GM12872 (cell line): ENCODE data around the gene FKBP15.

Source experiments
- TF ChIP-seq, protein P1 (sequence below): IDR thresholded peaks from 3 replicates; pipeline ENCODE4 v1.5.1; 2011; ENCODE audit warnings: low read depth, mild to moderate bottlenecking, low read length, moderate library complexity; ENCODE audit not compliant: insufficient read depth

Gene FKBP15

DNA sequence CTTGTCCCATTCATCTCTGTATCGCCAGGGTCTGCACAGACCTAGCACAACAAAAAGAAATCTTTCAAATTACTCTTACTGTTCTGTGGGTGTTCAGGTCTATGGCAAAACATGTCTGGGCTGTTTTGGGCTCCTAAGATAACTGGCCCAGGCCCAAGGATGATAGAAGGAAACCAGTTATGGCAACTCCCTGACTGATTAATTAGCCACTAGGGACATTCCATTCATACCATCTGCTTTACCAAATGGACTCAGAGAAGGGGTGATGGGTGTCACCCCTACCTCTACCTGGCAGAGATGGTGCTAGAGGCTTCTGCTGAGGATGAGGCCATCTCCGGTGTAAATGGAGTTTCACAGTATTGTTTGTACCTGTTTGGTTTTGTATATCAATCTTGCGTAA is 68.4 kb downstream of the FKBP15 start:
- TF ChIP-seq, protein P1, sequence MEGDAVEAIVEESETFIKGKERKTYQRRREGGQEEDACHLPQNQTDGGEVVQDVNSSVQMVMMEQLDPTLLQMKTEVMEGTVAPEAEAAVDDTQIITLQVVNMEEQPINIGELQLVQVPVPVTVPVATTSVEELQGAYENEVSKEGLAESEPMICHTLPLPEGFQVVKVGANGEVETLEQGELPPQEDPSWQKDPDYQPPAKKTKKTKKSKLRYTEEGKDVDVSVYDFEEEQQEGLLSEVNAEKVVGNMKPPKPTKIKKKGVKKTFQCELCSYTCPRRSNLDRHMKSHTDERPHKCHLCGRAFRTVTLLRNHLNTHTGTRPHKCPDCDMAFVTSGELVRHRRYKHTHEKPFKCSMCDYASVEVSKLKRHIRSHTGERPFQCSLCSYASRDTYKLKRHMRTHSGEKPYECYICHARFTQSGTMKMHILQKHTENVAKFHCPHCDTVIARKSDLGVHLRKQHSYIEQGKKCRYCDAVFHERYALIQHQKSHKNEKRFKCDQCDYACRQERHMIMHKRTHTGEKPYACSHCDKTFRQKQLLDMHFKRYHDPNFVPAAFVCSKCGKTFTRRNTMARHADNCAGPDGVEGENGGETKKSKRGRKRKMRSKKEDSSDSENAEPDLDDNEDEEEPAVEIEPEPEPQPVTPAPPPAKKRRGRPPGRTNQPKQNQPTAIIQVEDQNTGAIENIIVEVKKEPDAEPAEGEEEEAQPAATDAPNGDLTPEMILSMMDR, result peak; percentile 32; the same call in 2 of the 3 replicates

DNA sequence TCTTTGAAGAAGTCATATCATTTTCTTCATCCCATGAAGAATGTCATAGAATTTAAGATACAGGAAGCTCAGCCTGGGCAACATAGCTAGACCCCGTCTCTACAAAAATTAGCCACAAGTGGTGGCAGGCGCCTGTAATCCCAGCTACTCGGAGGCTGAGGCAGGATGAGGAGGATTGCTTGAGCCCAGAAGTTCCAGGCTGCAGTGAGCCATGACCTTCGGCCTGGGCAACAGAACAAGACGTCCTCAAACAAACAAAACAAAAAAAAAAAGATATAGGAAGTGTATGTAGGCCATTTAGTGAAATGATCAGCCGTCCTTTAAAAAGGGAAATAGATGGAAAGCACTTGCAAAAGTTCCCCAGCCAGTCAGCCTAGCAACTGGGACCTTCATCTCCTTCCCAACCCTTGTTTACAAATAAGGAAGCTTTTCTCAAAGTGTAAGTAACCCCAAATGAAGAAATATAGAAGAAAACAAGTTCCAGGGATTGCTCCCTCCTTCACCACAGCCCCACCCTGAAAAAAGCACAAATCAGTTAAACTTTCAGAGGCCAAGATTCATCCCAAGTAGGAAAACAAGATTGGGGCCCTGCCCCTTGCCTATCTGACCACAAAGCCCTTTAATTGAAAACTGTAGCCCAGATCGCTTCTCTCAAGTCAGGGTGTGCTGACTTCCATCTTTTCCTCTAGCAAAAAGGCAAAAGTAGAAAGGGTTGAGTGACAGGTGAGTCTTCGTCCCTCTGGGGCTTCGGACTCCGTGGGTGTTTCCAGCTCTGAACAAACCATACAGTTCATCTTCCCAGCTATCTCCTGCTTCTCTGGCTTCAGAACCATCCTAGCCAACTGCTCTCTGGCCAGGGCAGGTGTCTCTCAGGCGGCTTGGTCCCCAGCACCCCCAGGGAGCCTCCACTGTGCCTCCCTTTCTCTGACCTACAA is 69.1 kb downstream of the FKBP15 start:
- TF ChIP-seq, protein P1, result no peak

DNA sequence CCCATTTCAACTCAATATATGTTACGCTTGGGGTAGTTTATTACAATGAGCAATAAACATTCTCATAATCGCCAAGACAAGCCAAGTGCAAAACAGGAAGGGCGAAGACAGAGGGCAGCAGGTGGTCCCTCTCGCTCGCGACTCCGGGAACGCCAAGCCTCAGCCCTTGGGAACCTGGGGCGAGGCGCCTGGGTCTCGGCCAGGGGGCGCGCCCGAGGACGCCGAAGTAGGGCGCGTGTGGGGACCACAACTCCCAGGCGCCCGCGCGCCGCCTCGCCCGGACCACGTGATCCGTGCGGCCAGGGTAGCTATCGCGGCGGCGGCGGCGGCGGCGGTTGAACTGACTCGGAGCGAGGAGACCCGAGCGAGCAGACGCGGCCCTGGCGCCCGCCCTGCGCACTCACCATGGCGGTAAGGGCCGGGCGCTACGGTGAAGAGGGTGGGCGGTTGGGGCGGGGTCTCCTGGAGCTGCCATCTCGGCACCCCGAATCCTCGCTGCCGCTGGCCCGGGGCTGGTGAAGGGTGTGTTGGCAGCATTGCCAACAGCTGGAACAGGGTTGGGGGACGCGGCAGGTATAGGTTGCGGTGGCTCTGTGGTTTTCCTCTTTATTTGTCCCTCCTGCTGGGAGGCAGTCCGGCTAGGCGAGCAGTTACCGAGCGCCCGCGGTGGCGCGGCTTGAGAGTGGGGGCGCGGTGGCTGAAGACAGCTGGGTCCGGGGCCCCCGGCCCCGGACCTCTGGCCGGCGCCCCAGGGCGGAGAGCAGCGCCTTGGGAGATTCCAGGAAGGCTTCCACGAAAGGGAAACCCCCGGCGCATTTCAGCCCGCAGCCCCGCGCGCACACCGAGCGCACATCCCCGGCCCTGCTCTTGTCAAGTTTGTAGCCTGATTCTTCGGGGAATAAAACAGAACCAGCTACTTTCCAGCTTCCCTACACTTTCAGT is 70.1 kb downstream of the FKBP15 start, which contains the start of gene SLC31A2:
SLC31A2 (plus strand) TSS at position 338 of the 942 bp plus-strand sequence; CDS start at position 406, 68 bp downstream.
- TF ChIP-seq, protein P1, result peak; percentile 32; the same call in 2 of the 3 replicates

DNA sequence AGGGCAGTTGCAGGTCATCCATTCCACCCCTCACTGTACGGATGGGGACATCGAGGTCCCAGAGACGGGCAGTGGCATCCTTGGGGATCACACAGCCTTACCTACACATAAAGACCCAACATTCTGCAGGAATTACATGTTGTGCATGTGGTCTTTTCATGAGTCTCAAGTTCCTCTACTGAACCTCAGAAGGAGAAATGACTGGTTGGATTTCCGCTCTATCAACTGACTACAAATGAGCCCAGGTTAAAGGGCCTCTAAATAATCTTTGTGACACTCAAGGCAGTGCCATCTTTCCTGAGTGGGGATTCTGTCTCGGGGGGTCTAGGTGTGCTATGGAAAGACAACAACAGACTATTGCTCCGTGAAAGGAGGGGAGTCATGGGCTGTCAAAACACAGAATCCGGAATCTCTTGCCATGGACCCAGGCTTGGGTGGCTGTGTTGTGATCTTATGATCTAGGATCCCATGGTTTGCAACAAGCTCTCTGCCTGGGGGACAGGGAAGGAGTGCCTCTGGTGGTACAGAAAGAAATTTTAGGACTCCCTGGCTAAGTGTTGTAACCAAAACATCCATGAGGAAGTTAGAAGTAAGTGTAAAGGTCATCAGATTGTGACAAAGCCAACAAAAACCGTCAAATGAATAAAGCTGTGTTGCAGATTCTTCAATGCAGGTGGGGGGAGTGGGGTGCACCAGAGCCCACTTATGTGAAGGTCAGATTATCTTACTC is 72.1 kb downstream of the FKBP15 start:
- TF ChIP-seq, protein P1, result no peak

DNA sequence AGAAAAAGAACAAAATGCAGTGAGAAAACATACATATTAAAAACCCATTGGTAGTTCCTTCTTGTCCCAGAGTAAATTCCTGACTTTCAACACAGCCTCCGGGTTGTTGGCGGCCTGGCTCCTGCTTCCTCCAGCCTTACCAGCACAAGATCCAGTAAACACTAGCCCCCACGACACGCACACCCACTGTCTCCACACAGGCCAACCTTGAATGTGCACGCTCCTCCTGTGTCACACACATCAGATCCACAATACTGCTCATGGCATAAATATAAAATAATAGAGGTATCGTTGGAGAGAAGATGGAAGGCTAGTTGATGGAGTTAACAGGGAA is 72.7 kb downstream of the FKBP15 start:
- TF ChIP-seq, protein P1, result no peak

DNA sequence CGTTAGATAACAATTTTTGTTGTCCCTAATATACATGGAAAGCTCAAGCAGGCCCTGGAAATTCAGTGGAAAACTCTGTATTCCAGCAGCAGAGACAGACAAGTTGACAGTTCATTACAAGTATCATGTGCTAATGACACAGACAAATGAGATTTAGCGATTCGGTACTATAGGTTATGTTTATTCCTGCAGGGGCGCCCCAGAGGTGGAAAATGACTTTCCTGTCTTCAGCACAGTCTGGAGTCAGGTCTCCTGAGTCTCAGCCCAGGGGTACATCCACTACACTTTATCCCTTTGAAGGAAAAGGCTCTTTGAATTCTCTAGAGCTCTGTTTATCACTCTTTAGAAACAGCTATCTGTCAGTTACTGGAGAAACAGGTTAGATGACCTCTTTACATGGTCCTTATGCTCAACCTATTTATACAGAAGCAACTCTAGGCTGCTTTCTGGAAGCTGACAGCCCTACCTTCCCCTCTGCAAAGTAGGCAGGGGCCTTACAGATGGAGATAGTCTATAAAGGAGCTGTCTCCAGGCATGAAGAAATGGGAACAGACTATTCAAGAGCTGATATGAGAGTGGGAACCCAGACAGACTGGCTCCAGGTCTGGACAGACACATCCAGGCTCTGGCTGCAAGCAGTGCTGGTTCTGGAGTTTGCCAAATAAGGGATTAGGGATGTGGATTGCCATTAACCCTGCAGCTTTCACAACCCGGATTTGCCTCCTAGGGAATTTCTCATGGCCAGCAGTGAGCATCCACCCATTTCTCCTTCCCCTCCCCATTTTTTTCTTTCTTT is 77.4 kb downstream of the FKBP15 start:
- TF ChIP-seq, protein P1, result no peak
